K562 (cell line): Measurements from ENCODE around the gene HDAC1. TPM values are rescaled to one million over a fixed set of nuclear protein-coding genes. Genes with fewer than 3 reads are reported as not detected.

Experiments
- CREM ChIP-seq: IDR thresholded peaks from 2 replicates; pipeline ENCODE4 v1.6.1; 2014; ENCODE audit warnings: antibody characterized with exemption, low read depth
- EP300 ChIP-seq: IDR thresholded peaks from 2 replicates; pipeline ENCODE4 v1.6.1; 2012; ENCODE audit warnings: low read length, improper control_type of control experiment
- ETV1 ChIP-seq: fragments of 450-650 bp; conservative IDR thresholded peaks from 2 replicates; pipeline ENCODE4 v1.6.1; 2016; ENCODE audit warnings: missing genetic modification characterization, control low read depth, low read depth, missing compliant biosample characterization
- GABPB2 ChIP-seq: fragments of 250-450 bp; sonication (Bioruptor Pico); conservative IDR thresholded peaks from 2 replicates; pipeline ENCODE4 v1.5.1; 2021; ENCODE audit warnings: mild to moderate bottlenecking
- KHSRP ChIP-seq: fragments of 450-650 bp; IDR thresholded peaks from 2 replicates; pipeline ENCODE4 v1.6.1; 2017
- MBD2 ChIP-seq: sonication (generic); IDR thresholded peaks from 2 replicates; pipeline ENCODE4 v1.6.1; 2016; ENCODE audit warnings: low read depth, borderline replicate concordance
- MCM3 ChIP-seq: fragments of 450-650 bp; IDR thresholded peaks from 2 replicates; pipeline ENCODE4 v1.6.1; 2016
- NCOR1 ChIP-seq: fragments of 450-650 bp; IDR thresholded peaks from 2 replicates; pipeline ENCODE4 v1.6.1; 2016; ENCODE audit warnings: mild to moderate bottlenecking, moderate library complexity
- POLR2A ChIP-seq: fragments of 450-650 bp; conservative IDR thresholded peaks from 2 replicates; pipeline ENCODE4 v1.6.1; 2016
- POU5F1 ChIP-seq: fragments of 150-350 bp; IDR thresholded peaks from 2 replicates; pipeline ENCODE4 v1.6.1; 2014; ENCODE audit warnings: borderline replicate concordance, low read length, low read depth, mild to moderate bottlenecking; ENCODE audit not compliant: partially characterized antibody
- RCOR1 ChIP-seq, 2 experiments: IDR thresholded peaks; 2 replicates each; pipeline ENCODE4 v1.6.1; 2012; ENCODE audit warnings: low read depth in 2 of 2, low read length in 2 of 2, borderline replicate concordance in 1 of 2, improper control_type of control experiment in 1 of 2
- SMARCA4 ChIP-seq: fragments of 450-650 bp; IDR thresholded peaks from 2 replicates; pipeline ENCODE4 v1.6.1; 2016
- SMARCE1 ChIP-seq: fragments of 450-650 bp; IDR thresholded peaks from 2 replicates; pipeline ENCODE4 v1.7.1; 2016; ENCODE audit warnings: mild to moderate bottlenecking
- SRSF9 ChIP-seq: fragments of 200-400 bp; formaldehyde crosslinking; IDR thresholded peaks from 2 replicates; pipeline ENCODE4 v1.6.1; 2017; ENCODE audit warnings: low read depth, low read length, borderline replicate concordance
- STAT5A ChIP-seq: IDR thresholded peaks from 2 replicates; pipeline ENCODE4 v1.6.1; 2012; ENCODE audit warnings: low read length, inconsistent platforms, borderline replicate concordance
- TCF3 ChIP-seq: sonication (generic); formaldehyde crosslinking; IDR thresholded peaks from 2 replicates; pipeline ENCODE4 v1.4.0; 2020; ENCODE audit warnings: mild to moderate bottlenecking, missing genetic modification reagents
- TSC22D4 ChIP-seq: fragments of 450-650 bp; IDR thresholded peaks from 2 replicates; pipeline ENCODE4 v1.6.1; 2016; ENCODE audit warnings: missing genetic modification characterization, missing biosample characterization, control low read depth
- ZNF143 ChIP-seq: sonication (generic); formaldehyde crosslinking; IDR thresholded peaks from 2 replicates; pipeline ENCODE4 v1.9.0; 2022; ENCODE audit warnings: mild to moderate bottlenecking, missing genetic modification reagents
- polyA plus RNA-seq, 8 experiments: library from polyadenylated mRNA; depleted of rRNA in 4 of 8; stranded (reverse) in 5 of 8; unstranded in 3 of 8; fragments of >200 nt; fragmentation: Nextera tagmentation in 2 of 8; fragmentation: Illumina TruSeq in 1 of 8; extraction: Ambion mirVana in 2 of 8; extraction: Trizol in 1 of 8; gene quantifications; 2 replicates each; pipeline versions ENCODE4 v1.2.1 to v1.2.3, GENCODE V29; 2011 to 2014; ENCODE audit warnings: inconsistent platforms in 1 of 8, missing spikeins in 1 of 8
- total RNA-seq, 7 experiments: library from RNA; depleted of rRNA in 6 of 7; stranded (reverse); fragments of >200 nt in 6 of 7; fragmentation: Illumina TruSeq in 2 of 7; extraction: Trizol in 2 of 7; gene quantifications; 2 replicates each; pipeline versions ENCODE4 v1.2.1 to v1.2.3, GENCODE V29; 2011 to 2021; ENCODE audit warnings: low replicate concordance in 1 of 7
- TF ChIP-seq, protein P1 (sequence below): sonication (generic); IDR thresholded peaks from 2 replicates; pipeline ENCODE4 v1.6.1; 2016
- TF ChIP-seq, protein P2 (sequence below): fragments of 450-650 bp; formaldehyde crosslinking; IDR thresholded peaks from 2 replicates; pipeline ENCODE4 v1.4.0; 2020; ENCODE audit warnings: mild to moderate bottlenecking, moderate library complexity
- TF ChIP-seq, protein P3 (sequence below), 2 experiments: fragments of 450-650 bp in 1 of 2; IDR thresholded peaks; 2 replicates each; pipeline ENCODE4 v1.6.1; 2011 to 2017; ENCODE audit warnings: low read depth in 2 of 2, antibody characterized with exemption in 1 of 2, borderline replicate concordance in 1 of 2, low read length in 1 of 2, mild to moderate bottlenecking in 1 of 2, mixed read lengths in 1 of 2; ENCODE audit not compliant: control insufficient read depth in 1 of 2
- TF ChIP-seq, protein P4 (sequence below): IDR thresholded peaks from 2 replicates; pipeline ENCODE4 v1.6.1; 2014; ENCODE audit warnings: antibody characterized with exemption
- TF ChIP-seq, protein P5 (sequence below): fragments of 450-650 bp; IDR thresholded peaks from 2 replicates; pipeline ENCODE4 v1.6.1; 2016; ENCODE audit warnings: antibody characterized with exemption

HDAC1 gene
- total and polyA plus RNA-seq, 9 of the 15 experiments (the other 6 are each of a cell fraction or from before 2014, with no cell fraction given): 169 to 384 (median 193) TPM

DNA sequence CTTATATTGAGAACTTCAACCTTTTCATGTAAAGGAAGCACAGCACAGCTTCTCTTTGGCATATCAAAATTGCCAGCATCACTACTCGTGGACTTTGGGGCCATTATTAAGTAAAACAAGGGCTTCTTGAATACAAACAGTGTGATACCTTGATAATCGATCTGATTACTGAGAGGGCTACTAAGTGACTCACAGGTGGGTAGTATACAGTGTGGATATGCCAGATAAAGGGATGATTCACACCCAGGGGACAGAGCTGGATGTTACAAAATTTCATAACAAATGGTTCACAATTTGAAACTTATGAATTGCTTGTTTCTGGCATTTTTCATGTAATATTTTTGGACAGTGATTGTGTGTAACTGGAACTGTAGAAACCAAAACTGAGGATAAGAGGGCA is 15.4 kb downstream of the HDAC1 start (continued):
- TF ChIP-seq, protein P1, sequence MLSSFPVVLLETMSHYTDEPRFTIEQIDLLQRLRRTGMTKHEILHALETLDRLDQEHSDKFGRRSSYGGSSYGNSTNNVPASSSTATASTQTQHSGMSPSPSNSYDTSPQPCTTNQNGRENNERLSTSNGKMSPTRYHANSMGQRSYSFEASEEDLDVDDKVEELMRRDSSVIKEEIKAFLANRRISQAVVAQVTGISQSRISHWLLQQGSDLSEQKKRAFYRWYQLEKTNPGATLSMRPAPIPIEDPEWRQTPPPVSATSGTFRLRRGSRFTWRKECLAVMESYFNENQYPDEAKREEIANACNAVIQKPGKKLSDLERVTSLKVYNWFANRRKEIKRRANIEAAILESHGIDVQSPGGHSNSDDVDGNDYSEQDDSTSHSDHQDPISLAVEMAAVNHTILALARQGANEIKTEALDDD: 0 out of 2 replicates have a peak, but pooled peaks have one; percentile 15
- TF ChIP-seq, protein P2, sequence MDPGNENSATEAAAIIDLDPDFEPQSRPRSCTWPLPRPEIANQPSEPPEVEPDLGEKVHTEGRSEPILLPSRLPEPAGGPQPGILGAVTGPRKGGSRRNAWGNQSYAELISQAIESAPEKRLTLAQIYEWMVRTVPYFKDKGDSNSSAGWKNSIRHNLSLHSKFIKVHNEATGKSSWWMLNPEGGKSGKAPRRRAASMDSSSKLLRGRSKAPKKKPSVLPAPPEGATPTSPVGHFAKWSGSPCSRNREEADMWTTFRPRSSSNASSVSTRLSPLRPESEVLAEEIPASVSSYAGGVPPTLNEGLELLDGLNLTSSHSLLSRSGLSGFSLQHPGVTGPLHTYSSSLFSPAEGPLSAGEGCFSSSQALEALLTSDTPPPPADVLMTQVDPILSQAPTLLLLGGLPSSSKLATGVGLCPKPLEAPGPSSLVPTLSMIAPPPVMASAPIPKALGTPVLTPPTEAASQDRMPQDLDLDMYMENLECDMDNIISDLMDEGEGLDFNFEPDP (CRISPR knock-in tag): no peak
- peak; percentile 65; the same call in 1 of the 2 replicates for TF ChIP-seq MBD2
- peak; percentile 96 for TF ChIP-seq SMARCA4
- TF ChIP-seq, protein P3, sequence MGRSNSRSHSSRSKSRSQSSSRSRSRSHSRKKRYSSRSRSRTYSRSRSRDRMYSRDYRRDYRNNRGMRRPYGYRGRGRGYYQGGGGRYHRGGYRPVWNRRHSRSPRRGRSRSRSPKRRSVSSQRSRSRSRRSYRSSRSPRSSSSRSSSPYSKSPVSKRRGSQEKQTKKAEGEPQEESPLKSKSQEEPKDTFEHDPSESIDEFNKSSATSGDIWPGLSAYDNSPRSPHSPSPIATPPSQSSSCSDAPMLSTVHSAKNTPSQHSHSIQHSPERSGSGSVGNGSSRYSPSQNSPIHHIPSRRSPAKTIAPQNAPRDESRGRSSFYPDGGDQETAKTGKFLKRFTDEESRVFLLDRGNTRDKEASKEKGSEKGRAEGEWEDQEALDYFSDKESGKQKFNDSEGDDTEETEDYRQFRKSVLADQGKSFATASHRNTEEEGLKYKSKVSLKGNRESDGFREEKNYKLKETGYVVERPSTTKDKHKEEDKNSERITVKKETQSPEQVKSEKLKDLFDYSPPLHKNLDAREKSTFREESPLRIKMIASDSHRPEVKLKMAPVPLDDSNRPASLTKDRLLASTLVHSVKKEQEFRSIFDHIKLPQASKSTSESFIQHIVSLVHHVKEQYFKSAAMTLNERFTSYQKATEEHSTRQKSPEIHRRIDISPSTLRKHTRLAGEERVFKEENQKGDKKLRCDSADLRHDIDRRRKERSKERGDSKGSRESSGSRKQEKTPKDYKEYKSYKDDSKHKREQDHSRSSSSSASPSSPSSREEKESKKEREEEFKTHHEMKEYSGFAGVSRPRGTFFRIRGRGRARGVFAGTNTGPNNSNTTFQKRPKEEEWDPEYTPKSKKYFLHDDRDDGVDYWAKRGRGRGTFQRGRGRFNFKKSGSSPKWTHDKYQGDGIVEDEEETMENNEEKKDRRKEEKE (IDR thresholded peaks at IDR 0.05; ENCODE audit: borderline replicate concordance in 1 of 2, control insufficient read depth in 1 of 2, low read depth in 2 of 2, low read length in 1 of 2): no peak
- peak; percentile 98 for TF ChIP-seq SMARCE1
- 0 out of 2 replicates have a peak, but pooled peaks have one; percentile 40 for TF ChIP-seq KHSRP
- TF ChIP-seq ZNF143: no peak
- TF ChIP-seq POLR2A: no peak
- TF ChIP-seq, protein P4, sequence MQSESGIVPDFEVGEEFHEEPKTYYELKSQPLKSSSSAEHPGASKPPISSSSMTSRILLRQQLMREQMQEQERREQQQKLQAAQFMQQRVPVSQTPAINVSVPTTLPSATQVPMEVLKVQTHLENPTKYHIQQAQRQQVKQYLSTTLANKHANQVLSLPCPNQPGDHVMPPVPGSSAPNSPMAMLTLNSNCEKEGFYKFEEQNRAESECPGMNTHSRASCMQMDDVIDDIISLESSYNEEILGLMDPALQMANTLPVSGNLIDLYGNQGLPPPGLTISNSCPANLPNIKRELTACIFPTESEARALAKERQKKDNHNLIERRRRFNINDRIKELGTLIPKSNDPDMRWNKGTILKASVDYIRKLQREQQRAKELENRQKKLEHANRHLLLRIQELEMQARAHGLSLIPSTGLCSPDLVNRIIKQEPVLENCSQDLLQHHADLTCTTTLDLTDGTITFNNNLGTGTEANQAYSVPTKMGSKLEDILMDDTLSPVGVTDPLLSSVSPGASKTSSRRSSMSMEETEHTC: peak; percentile 27; the same call in 1 of the 2 replicates
- TF ChIP-seq EP300: peak; percentile 81
- TF ChIP-seq NCOR1: peak; percentile 65
- no peak for TF ChIP-seq MCM3
- peak; percentile 28; the same call in 1 of the 2 replicates for TF ChIP-seq CREM
- TF ChIP-seq, protein P5, sequence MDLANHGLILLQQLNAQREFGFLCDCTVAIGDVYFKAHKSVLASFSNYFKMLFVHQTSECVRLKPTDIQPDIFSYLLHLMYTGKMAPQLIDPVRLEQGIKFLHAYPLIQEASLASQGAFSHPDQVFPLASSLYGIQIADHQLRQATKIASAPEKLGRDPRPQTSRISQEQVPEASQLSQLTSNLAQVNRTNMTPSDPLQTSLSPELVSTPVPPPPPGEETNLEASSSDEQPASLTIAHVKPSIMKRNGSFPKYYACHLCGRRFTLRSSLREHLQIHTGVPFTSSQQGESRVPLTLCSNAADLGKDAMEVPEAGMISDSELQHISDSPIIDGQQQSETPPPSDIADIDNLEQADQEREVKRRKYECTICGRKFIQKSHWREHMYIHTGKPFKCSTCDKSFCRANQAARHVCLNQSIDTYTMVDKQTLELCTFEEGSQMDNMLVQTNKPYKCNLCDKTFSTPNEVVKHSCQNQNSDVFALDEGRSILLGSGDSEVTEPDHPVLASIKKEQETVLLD: peak; percentile 66; the same call in 1 of the 2 replicates
- TF ChIP-seq STAT5A: peak; percentile 47; the same call in 1 of the 2 replicates
- TF ChIP-seq ETV1 (tag): no peak
- no peak for TF ChIP-seq TSC22D4 (tag)
- TF ChIP-seq TCF3 (CRISPR knock-in tag): peak; percentile 84
- TF ChIP-seq SRSF9: no peak
- TF ChIP-seq POU5F1: no peak
- 0 out of 4 replicates have a peak, but pooled peaks of 1 of the 2 experiments have one; percentile 44 for TF ChIP-seq RCOR1 (IDR thresholded peaks at IDR 0.05; ENCODE audit: borderline replicate concordance in 1 of 2, low read depth in 2 of 2, low read length in 2 of 2)
- no peak for TF ChIP-seq GABPB2 (CRISPR knock-in tag)
